SK-N-SH (cell line): ENCODE data around the gene BCL2L11.

Experiments
- EZH2phosphoT487 ChIP-seq: fragments of 200-600 bp; sonication (generic); IDR thresholded peaks from 2 replicates; pipeline ENCODE4 v1.6.1; 2017; ENCODE audit warnings: low read depth, mixed run types, mild to moderate bottlenecking, antibody characterized with exemption, moderate library complexity, borderline replicate concordance
- MAX ChIP-seq: IDR thresholded peaks from 2 replicates; pipeline ENCODE4 v1.4.0; 2012; ENCODE audit warnings: low read depth
- NFIC ChIP-seq: IDR thresholded peaks from 2 replicates; pipeline ENCODE4 v1.4.0; 2012; ENCODE audit warnings: borderline replicate concordance
- PBX3 ChIP-seq: IDR thresholded peaks from 2 replicates; pipeline ENCODE4; 2012
- REST ChIP-seq: IDR thresholded peaks from 2 replicates; pipeline ENCODE4 v1.6.1; 2012; ENCODE audit warnings: mild to moderate bottlenecking, low read depth, low read length, moderate library complexity
- RXRA ChIP-seq: IDR thresholded peaks from 2 replicates; pipeline ENCODE4 v1.4.0; 2012; ENCODE audit warnings: low read depth, mild to moderate bottlenecking, borderline replicate concordance
- USF2 ChIP-seq: fragments of 150-350 bp; IDR thresholded peaks from 2 replicates; pipeline ENCODE4 v1.6.1; 2017; ENCODE audit warnings: antibody characterized with exemption, low read length, low read depth, borderline replicate concordance
- TF ChIP-seq, protein P1 (sequence below): fragments of 200-600 bp; sonication (generic); IDR thresholded peaks from 2 replicates; pipeline ENCODE4 v1.6.1; 2017; ENCODE audit warnings: antibody characterized with exemption, mild to moderate bottlenecking, moderate library complexity

DNA sequence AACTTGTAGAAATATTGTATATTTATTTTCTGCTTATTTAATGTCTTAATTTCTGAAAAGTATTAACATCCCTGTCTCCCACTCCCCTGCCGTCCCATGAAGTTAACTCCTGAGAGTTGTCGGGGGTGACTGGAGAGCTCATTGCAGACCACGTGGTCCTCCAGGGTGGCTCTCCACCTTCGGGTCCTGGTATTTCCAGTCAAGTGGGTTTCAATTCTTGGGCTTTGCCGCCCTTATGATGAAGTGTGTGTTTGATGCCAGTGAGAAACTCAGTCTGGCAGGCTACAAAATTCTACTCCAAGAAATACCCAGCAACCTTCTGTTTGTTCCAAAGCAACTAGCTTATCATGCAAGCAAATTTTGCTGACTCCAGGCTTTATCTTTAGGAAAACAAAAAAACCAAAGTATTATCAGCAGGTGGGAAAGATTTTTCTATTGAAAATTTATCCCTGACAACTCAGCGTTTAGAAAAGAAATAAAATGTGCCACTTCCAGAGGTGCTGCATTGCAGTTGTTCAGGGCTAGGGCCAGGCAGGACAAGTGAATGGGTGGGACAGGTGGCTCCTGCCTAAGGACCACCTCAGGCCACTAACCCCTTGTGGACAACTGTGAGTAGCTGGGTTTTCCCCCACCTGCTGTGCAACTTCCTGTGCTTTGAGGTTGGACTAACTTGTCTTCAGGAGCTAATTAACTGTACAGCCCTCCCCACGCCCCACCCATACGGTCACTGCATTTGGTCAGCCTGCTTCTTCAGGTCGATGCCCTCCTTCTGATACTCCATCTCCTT lies 46.6 kb downstream of the BCL2L11 start:
- TF ChIP-seq, protein P1, sequence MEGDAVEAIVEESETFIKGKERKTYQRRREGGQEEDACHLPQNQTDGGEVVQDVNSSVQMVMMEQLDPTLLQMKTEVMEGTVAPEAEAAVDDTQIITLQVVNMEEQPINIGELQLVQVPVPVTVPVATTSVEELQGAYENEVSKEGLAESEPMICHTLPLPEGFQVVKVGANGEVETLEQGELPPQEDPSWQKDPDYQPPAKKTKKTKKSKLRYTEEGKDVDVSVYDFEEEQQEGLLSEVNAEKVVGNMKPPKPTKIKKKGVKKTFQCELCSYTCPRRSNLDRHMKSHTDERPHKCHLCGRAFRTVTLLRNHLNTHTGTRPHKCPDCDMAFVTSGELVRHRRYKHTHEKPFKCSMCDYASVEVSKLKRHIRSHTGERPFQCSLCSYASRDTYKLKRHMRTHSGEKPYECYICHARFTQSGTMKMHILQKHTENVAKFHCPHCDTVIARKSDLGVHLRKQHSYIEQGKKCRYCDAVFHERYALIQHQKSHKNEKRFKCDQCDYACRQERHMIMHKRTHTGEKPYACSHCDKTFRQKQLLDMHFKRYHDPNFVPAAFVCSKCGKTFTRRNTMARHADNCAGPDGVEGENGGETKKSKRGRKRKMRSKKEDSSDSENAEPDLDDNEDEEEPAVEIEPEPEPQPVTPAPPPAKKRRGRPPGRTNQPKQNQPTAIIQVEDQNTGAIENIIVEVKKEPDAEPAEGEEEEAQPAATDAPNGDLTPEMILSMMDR, result no peak
- TF ChIP-seq EZH2phosphoT487, result no peak
- no peak for TF ChIP-seq USF2
- no peak for TF ChIP-seq NFIC
- TF ChIP-seq PBX3, result no peak
- no peak for TF ChIP-seq RXRA
- no peak for TF ChIP-seq MAX
- no peak for TF ChIP-seq REST
